ENCODE data around the gene FARSB. TPM values are rescaled to one million over a fixed set of nuclear protein-coding genes. Genes with fewer than 3 reads are reported as not detected.
A peak's percentile ranks its signal among the peaks of the same experiment; 100 is the strongest.

Gene FARSB
- total RNA-seq, 2 donors from 2014 or later, result 13.8 to 23.2 TPM

DNA sequence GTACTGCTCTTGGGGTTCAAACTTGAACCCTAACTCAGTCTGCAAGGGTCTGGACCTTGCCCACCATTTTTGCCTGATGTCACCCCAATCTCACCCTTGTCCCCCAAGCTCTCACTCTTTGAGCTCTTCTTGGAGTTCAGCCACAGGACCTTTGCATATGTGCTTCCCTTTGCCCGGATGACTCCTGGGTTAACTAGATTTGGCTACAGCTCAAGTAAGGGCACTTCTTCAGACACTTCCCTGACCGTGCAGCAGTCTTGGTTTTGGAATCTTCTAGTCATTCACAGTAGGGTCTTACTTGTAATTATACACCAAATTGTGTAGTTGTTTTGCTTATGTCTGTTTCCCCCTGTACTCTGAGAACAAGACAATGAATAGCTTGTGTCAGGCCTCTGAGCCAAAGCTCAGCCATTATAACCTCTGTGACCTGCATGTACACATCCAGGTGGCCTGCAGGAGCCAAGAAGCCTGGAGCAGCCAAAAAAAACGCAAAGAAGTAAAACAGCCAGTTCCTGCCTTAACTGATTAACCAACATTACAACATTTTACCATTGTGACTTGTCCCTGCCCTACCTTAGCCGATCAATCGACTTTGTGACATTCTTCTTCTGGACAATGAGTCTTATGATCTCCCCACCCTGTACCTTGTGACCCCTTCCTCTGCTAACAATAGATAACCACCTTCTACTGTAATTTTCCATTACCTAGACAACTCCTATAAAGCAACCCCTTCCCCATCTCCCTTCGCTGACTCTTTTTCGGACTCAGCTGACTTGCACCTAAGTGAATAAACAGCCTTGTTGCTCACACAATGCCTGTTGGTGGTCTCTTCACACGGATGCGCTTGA is 14.5 kb upstream of the FARSB start:
- ATAC-seq (no peak), DNase-seq (no peak)
- intact Hi-C loops (cut with DNase I), result no loop called here

GRCh38 chr2:222669353-222669752 is 13.5 kb upstream of the FARSB start:
- DNase-seq (no peak), ATAC-seq (no peak)
- intact Hi-C loops (cut with DNase I), result no loop called here

DNA sequence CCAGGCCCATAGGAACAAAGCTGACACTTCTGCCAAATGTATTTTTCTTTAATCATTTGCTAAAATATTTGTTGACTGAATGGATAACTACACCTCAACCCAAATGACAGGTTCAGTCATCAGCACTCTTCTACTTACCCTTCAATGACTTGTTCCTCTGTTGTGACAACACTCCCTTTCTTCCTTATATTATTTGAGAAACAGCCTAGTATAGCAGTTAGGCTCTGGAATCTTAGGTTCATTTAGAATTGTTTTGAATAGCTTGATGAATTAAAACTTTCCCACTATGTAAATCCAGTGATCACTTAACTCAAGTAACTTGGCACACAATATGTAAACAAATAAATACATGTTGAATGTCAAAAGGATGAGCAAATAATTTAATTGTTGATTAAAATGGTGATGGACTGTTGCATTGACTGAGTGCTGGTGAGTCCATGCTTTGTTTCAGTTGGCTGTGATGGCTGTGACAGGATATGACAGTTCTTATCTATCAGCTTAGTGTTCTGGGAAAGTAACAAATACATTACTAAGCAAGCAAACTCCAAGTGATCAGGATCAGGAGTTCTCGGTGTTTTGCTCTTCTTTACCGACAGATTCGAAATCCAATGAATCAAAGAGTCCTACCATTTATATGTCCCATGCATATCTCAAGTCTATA is 12.7 kb upstream of the FARSB start:
- DNase-seq (no peak), ATAC-seq (no peak)
- intact Hi-C loops (cut with DNase I), result no loop called here

- intact Hi-C loops (cut with DNase I), result no loop called here
- no peak for ATAC-seq
Measured at GRCh38 chr2:222663479-222663878, 7.6 kb upstream of the FARSB start.

DNA sequence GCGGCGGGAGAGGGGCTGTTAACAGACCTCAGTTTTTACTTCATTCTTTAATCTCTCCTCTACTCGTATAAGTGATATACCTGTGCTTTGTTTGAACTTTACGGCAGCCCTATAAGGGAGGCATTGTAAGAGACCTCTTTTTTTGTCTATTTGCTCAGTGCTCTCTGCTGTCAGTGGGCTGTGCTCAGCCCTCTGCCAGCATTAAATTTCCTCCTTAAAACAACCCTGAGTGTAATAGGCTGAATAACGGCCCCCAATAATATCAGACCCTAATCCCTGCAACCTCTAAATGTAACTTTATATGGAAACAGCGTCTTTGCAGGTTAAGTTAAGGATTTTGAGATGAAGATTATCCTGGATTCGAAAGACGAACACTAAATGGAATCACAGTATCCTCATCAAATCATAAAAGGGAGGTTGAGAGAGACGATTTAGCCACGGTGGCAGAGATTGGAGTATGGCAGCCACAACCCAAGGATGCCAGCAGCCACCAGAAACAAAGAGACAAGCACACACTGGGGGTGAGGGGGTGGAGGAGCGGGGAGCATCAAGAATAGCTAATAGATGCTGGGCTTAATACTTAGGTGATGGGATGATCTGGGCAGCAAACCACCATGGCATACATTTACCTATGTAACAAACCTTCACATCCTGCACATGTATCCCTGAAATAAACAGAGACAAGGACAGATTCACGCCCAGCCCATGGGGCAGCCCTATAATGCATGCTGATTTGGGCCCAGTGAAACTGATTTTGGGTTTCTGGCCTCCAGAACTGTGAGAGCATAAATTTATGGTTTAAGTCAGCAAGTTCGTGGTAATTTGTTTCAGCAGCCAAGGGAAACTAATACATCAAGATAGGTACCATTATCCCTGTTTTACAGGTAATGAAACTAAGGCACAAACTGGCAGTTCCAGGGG is 894 bp upstream of the FARSB start:
- ATAC-seq (peak; percentile 1 to 10), DNase-seq (no peak)
- intact Hi-C loops (cut with DNase I), result no loop called here

More at GRCh38 chr2:222663479-222663878, 7.6 kb upstream of the FARSB start:
- no peak for DNase-seq

DNA sequence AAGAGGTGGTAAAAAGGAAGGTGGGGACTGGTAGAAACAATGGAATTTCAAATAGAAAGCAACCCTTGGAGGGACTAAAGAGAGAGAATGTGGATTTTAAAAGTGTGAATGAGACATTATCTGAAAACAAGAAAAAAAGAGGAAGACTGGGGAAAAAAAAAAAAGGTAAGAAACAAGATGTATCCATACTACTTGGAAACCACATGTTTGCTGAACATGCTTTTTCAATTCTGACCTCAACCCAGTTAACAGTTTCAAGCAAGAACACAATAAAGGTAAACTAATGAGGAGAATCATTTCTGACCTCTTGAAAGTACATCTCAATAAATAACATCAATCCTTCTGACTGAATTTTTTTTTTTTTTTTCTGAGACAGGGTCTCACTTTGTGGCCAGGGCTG is 2.6 kb downstream of the FARSB start:
- ATAC-seq (no peak), DNase-seq (no peak)
- intact Hi-C loops (cut with DNase I), result no loop called here

DNA sequence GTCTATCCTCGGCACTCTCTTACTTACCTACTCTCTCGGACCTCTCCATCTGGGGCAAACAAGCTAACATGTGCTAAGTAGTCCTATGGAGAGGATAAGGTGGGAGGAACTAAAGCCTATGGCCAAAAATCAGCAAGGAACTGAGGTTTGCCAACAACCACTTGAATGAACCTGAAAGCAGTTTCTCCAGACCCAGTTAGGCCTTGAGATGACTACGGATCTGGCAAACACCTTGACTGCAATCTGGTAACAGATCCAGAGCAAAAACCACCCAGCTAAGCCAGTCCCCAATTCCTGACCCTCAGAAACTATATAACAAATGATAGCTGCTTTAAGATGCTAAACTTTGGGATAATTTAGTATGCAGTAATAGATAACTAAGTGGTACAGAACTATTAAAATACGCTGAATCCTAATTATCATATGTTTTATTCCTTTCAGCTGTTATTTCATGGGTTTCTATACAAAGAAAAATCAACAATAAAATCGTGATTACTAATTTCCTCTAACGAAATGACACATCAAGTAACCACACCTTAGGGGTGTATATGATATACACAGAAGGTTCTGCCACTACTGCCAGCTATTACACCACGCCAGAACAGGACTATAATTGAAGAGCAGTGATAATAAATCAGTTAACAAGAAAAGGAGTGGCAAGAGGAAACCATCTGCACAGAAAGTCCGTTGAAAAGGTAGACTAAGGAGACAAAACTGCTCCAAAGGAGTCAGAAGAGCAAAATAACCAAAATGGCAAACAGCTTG is 3.2 kb downstream of the FARSB start:
- no peak for DNase-seq
- intact Hi-C loops (cut with DNase I), result no loop called here
- ATAC-seq, result no peak

DNA sequence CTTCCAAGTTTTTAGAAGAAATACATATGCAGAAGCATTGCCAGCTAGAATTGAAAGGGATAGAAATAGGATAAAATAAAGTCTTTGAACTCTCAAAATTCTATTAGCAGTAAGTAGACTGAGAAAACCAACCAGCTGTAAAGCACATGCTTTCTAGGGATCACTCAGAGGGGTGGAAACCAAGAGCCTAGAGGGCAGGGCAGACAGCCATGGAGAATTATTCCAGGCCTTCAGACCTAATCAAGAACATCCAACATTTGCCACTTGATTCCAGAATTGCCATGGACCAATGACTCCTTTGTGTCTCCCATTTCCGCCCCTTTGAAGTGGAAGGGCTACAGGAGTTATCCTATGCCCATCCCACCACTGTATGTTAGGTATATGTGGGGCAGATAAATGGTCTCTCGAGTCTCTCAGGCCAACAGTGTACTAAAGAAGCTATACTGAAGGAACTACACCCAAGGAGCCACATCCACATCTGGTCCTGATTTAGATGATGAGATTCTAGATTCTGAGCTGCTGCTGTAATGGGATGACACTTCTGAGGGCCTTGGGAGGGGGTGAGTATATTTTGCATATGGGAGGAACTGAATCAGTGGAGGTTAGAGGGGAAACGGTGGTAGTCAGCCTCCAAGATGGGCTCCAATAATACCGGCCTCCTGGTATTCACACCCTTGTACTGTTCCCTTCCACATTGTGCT is 4.0 kb downstream of the FARSB start:
- no peak for ATAC-seq
- intact Hi-C loops (cut with DNase I), result no loop called here
- no peak for DNase-seq

DNA sequence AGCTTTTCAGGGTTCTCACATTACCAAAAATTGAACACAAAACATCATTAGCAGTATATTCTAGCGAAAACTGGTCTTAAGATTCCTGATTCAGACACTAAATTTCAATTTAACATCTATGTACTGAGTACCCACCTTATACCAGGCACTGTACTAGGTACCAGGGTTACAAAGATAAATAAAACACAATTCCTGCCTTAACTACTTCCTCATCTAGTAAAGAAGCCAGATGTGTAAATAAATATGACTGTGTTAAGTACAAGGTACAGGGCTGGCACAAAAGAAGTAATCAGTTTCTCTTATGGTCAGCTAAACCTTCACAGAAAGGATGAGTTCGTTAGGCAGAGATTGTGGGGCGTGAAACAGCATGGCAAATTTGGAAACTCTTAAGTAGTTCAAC is 6.1 kb downstream of the FARSB start:
- intact Hi-C loops (cut with DNase I), result no loop called here
- no peak for DNase-seq
- no peak for ATAC-seq

GRCh38 chr2:222646008-222646407 is 9.9 kb downstream of the FARSB start:
- ATAC-seq (no peak), DNase-seq (no peak)
- intact Hi-C loops (cut with DNase I), result no loop called here

DNA sequence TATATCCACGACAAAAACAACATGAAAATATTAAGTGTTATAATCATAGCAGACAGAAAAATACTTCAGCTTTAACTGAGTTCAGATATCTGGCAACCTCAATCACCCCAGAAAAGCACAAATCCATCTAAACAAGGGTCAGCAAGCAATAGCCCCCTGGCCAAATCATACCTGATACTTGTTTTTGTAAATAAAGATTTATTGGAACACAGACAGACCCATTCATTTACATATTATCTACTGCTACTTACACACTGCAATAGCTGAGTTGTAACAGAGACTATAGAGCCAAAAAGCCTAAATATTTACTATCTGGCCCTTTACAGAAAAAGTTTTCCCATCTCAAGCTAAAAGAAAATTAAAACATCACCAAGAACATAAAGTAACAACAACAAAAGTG is 12.8 kb downstream of the FARSB start:
- no peak for ATAC-seq
- intact Hi-C loops (cut with DNase I), result no loop called here

DNA sequence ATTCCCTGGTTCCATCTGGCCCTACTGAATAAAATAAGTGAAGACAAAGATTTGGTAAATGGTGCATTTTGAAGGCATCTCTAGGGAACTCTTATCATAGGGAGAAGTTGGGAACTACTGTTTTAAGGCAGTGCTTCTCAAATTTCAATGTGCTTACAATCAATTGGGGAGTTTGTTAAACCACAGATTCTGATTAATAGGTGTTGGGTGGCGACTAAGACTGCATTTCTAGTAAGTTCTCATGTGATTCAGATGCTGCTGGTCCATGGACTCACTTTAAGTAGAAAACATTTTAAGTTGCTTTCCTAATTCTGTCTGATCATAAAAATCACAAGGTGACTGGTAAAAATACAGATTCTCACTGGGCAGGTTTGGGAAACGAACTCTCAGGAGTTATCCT is 14.6 kb downstream of the FARSB start:
- ATAC-seq, result no peak
- intact Hi-C loops (cut with DNase I), result no loop called here

More for the DNA sequence above, 12.8 kb downstream of the FARSB start:
- DNase-seq, result no peak

DNA sequence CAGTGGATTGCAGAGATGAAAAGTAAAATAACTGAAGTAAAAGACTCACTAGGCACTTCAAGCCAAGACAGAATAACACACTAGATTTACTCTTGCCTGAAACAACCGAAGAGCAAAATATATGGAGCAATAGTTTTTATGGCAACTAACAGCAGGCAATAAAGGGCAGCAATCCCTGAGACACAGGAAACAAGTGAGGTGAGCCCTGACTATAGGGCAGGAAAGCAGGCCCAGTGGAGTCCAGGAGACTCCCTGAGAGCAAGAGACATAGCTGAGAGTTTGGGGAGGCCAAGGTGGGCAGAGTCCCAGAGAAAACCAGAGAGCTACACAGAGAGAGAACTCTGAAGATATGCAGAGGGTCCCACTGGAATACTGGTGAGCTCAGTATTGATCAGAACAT is 18.8 kb downstream of the FARSB start:
- no peak for ATAC-seq
- intact Hi-C loops (cut with DNase I), result no loop called here

More for the DNA sequence above, 14.6 kb downstream of the FARSB start:
- DNase-seq, result no peak

GRCh38 chr2:222635295-222635694 is 20.6 kb downstream of the FARSB start:
- DNase-seq, result no peak
- no peak for ATAC-seq
- intact Hi-C loops (cut with DNase I), result no loop called here

More for the DNA sequence above, 18.8 kb downstream of the FARSB start:
- no peak for DNase-seq

DNA sequence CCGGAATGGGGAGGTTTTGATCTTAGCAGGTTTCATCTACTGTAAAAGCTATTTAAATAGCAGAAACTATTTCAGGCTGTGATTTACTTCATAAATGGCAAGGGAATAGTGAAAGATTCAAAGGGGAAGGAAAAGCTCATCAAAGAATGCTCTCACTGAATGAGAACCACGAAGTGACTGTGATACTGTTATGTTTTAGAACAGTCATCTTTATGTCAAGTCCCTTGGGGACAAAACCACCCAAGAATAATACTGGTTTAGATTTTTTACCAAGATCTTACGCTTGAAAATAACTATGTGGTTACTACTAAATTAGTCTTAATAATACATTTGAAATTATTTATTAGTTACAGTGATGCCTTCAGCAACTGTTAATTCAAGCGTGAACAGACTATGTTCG is 28.1 kb downstream of the FARSB start:
- DNase-seq, result no peak
- no peak for ATAC-seq
- intact Hi-C loops (cut with DNase I), result no loop called here

GRCh38 chr2:222623756-222624309 is 32.1 kb downstream of the FARSB start:
- DNase-seq (no peak), ATAC-seq (no peak)
- intact Hi-C loops (cut with DNase I), result no loop called here

DNA sequence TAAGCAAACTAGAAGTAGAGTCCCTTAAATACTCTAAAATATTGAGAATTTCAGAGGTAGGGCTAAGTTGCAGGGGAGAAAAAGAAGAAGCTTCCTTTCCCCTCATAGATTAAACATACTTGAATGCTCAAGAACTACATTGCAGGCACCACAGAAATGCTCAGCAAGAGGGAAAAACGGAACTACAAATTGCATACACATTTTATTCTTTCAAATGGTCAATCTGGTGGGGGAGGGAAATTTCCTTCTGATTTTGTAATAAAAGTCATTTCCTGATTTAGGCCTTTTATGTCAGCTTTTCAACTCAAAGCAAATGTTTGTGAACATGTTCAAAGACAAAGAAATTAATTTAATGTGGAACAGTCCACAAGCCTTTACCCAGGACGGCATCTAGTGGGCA is 33.0 kb downstream of the FARSB start:
- no peak for ATAC-seq
- no peak for DNase-seq
- intact Hi-C loops (cut with DNase I), result no loop called here

DNA sequence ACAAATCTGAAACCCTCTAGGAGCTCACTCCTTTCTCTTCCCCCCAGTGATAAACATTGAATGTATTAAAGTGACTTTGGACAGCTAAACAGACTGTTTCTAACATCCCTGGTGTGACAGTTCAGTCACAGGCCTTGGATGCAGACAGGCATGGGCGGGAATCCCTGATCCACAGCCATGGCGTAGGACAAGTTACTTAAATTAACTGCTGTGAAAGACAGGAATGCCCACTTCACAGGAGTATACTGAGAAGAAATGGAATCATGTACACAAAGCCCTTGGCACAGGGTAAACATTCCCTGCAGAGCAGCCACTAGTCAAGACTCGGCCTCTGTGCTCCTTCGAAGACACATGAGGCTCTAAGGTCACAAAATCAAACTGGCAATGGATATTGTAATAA is 34.0 kb downstream of the FARSB start:
- no peak for DNase-seq
- ATAC-seq, result peak in 1 of 2 donors; percentile 41
- intact Hi-C loops (cut with DNase I), result no loop called here

Measured in left cardiac atrium (tissue), 4 donors.